Inflammatory macrophage treated with lipopolysaccharide for 4 hours (primary cell): ENCODE results near the gene CKMT2.
"Not testable (repeated sequence)": the region's sequence is repeated elsewhere in the genome, so short reads cannot be mapped to it uniquely, and the experiment has no call there.

Source experiments
- DNase-seq: peaks from one replicate; pipeline ENCODE4 v3.0.0-alpha.2; 2020

CKMT2 gene

DNA sequence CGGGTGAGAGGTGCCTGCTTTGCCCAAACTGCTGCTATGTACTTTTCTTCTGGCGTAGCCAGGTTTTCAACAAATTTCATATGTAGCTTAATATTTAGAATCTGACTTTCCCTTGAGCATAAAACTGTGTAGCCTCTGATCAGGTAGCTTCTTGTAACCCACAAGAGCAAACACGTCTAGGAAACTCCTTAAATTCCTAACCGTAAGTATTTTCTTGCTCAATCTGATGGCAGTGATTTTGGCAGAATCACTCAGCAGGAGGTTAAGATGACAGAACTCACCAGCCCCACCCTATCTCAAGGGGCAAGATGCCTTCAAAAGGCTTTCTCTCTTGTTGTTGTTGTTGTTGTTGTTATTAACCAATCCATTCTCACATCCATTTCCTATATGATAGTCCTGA, 20.8 kb downstream of the CKMT2 start:
- no peak for DNase-seq

DNA sequence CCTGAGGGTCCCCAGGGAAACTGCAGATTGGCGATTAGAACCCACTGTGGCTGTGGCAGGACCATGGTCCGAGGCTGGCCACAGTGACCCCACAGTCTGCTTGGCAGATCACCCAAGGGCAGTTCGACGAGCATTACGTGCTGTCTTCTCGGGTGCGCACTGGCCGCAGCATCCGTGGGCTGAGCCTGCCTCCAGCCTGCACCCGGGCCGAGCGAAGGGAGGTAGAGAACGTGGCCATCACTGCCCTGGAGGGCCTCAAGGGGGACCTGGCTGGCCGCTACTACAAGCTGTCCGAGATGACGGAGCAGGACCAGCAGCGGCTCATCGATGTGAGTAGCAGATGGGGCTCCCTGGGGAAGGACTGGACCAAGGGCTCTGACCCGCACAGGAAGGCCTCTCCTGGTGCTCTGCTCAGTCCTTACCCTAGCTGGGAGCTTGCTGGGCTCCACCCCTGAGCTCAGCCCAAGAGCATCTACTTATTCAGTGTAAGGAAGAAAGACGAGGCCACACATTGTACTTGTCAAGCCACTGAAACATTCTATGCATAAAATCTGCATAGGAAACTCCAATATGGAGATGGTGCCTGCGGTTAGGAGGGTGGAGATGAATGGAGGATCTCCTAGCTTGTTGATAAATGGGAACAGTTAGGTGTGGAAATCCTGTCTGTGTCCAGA, 21.9 kb downstream of the CKMT2 start:
- no peak for DNase-seq

DNA sequence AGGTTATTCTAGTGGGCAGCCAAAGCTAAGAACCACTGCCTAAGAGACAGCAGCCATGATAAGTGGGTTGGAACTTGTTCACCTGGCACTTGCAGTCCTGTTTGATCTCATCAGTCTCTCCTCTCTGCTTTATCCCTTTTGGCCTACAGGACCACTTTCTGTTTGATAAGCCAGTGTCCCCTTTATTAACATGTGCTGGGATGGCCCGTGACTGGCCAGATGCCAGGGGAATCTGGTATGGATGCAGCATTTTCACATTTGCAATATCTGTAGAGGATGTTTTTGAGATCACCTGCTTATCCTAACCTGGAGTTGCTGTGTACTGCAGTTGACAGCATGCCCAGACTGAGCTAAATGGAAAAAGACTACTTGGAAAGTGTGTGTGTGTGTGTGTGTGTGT, 23.6 kb downstream of the CKMT2 start:
- no peak for DNase-seq

DNA sequence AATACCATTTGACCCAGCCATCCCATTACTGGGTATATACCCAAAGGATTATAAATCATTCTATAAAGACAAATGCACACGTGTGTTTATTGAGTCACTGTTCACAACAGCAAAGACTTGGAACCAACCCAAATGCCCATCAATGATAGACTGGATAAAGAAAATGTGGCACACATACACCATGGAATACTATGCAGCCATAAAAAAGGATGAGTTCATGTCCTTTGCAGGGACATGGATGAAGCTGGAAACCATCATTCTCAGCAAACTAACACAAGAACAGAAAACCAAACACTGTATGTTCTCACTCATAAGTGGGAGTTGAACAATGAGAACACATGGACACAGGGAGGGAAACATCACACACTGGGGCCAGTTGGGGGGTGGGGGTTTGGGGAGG, 29.7 kb downstream of the CKMT2 start:
- not testable (repeated sequence) for DNase-seq

DNA sequence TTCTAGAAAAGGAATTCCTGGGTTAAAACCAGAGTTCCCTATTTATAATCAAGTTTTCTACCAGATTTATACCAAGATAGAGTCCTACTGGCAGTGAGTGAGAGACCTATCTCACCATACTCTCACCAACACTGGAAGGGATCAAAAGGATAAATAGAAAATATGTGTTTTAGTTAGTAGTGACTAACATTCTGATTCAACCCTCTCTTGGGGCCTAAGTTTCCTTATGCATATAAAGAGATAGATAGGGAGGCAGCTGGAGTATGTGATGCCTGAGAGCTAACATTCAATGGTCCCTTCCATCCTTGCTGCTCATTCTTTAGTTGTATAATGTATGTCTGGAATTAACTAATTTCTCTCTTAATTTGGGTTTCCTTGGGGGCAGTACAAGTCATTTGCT, 32.0 kb downstream of the CKMT2 start:
- DNase-seq, result no peak

DNA sequence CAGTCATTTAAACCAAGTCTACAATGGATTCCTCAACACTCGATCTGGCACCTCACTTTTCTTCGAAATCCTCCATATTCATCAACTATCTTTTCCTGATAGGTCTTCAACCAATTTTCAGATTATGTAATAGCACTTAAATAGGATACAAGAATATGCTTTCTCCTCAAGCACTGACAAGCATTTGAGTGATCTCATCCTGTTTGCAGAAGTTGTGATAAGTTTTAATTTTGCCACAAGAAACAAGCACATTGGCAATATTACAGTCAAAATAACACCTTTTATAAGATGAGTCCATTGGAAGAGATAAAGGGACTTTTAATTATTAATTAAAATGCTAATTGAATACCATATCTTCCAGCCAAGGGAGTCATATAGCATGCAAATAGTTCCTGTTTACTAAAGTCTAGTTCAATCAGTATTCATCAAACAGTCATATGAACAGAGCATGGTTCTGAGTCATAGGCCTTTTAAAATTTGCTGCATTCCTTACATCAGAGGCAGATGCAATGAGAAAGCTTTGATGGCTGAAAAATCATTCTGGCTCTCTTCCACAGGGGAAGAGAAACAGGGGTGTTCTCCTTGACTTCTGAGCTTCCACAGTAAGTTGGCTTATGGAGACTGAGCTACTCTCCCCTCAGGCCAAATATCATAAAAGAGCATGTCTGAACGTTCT, 35.5 kb downstream of the CKMT2 start:
- peak; percentile 83 for DNase-seq

DNA sequence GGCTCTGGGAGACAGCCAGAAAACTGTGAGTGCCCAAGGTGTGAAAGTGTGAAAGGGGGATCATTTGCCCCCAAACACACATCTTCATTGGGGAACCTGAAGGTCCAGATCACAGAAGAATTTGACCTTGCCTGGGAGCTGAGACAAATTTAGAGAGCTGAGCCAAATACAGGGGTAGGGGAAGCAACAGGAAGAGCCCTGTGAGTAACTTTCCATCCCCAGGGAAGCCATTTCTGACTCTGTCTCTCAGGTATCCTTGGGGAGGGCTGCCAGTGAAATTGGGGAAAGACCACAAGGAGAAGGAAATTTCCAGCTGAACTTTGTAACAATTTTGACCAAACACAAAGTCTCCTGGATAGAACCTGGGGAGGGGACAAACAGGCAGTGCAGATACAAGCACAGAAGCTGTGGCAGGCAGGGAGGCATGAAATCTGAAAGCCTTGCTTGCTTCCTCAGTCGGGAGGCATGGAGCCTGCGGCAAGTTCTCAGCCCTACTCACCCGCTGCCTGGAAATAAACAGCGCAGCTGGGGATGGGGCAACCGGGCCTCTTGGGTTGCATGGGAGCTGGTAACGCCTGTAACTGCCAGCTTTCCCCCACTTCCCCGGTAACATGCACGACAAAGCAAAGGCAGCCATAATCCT, 36.8 kb downstream of the CKMT2 start:
- DNase-seq, result no peak

DNA sequence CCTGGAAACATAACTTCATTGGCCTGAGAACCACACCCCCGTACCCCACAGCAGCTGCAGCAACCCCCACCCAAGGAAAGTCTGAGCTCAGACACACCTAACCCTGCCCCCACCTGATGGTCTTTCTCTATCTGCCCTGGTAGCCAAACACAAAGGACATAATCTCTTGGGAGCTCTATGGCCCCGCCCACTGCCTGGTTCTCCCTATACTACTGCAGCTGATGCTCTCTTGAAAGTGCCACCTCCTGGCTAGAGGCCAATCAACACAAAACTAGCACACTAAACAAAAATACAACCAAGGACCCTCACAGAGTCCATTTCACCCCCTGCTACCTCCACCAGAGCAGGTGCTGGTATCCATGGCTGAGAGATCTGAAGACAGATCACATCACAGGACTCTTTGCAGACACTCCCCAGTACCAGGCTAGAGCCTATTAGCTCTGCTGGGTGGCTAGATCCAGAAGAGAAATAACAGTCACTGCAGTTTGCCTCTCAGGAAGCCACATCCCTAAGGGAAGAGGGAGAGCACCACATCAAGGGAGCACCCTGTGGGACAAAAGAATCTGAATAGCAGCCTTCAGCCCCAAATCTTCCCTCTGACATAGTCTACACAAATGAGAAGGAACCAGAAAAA, 37.4 kb downstream of the CKMT2 start:
- DNase-seq, result not testable (repeated sequence)

DNA sequence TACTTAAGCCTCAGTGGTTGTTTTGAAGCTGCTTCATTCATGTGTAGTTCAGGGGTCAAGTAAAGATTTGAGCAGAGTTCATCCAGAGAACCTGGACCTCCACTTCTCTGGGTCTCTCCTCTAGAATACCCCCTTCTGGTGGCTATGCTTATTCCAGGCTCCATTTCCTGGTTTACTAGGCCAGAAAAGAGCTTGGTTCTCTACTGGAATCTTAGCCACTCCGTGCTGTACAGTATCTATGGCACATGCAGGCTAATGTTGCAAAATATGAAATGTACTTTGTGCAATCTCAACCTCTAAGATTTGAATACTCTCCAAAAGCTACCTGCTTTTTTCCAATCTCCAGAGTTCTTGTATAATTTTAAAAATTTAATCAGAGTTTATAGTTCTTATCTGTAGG, 50.9 kb downstream of the CKMT2 start:
- DNase-seq, result no peak

DNA sequence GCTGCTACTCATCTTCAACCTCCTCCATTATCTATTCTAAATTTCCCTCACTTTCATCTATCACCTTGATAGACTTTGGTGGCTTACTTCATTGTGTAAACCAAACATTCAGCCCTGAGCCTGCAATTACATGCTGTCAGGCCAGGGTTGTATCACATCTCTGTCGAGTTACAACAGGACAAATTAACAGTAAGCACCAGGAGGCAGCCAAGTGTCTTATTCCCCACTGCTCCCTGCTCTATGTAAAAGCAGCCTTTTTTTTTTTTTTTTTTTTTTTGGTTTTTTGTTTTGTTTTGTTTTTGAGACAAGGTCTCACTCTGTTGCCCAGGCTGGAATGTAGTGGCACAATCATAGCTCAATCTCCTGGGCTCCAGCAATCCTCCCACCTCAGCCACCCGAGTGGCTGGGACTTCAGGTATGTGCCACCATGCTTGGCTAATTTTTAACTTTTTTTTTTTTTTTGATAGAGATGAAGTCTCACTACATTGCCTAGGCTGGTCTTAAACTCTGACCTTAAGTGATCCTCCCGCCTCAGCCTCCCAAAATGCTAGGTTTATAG, 53.0 kb downstream of the CKMT2 start:
- DNase-seq, result no peak

DNA sequence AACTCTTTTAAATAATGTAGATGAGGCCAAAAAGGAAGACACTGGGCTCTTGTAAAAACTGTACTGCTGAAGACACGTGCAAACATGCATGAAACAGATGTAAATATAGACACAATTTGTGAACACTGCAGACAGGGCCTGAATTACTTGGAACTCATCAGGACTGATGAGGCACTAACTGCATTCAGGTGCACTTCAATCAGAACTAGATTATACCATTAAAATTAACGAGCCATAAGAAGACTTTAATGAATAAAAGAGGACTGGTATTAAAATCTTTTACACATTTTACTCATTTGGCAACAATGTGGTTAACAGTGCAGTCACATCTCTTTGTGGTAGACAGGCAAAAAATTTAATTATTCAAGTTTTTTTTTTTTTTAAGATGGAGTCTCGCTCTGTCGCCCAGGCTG, 54.9 kb downstream of the CKMT2 start:
- DNase-seq, result no peak

DNA sequence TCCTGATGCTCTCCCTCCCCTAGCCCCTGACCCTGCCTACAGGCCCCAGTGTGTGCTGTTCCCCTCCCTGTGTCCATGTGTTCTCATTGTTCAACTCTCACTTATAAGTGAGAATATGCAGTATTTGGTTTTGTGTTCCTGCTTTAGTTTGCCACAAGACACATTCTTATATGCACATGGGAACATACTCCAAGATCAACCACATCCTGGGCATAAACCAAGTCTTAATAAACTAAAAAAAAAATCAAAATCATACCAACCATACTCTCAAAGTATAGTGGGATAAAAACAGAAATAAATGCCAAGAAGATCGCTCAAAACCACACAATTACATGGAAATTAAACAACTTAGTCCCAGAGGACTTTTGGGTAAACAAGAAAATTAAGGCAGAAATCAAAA, 57.0 kb downstream of the CKMT2 start:
- no peak for DNase-seq

DNA sequence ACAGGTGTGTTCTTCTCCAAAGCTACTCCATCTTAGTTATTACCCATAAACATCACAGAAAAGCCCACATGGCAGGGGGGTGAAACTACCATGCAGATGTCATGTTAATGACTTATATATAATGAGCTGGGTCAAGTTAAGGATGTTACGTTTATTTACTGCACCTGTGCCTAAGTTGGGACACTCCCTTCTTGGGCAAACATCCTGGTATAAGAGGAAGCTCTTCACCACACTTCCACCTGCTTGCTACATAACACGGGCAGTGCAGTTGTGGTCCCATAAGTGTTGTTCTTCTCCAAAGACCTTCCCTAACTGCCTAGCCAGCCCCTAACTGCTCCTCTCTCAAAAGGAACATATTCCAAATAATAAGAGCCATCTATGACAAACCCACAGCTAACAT, 59.0 kb downstream of the CKMT2 start:
- DNase-seq, result no peak

DNA sequence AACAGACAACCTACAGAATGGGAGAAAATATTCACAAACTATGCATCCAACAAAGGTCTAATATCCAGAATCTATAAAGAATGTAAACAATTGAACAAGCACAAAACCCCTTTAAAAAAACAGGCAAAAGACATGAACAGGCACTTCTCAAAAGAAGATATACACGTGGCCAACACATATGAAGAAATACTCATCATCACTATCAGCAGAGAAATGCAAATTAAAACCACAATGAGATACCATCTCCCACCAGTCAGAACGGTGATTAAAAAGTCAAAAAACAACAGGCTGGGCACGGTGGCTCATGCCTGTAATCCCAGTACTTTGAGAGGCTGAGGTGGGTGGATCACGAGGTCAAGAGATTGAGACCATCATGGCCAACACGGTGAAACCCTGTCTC, 60.9 kb downstream of the CKMT2 start:
- not testable (repeated sequence) for DNase-seq

DNA sequence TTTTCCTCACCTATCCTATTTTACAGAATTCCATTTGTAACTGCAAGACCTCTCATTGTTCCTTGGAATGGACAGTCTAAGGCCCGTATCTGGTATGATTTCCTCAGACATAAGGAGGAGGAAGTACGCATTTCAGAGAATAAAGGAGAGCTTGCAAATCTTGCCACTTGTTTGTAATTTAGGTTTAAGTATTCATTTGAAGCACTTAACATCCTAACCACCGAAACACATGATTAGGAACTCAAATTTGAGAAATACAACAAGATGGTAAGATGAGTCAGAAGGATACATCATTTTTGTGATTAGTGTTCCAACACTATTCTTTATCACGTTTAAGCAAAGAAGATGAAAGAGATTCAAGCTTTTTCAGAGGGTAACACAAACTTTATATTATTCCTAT, 64.4 kb downstream of the CKMT2 start:
- DNase-seq, result no peak

DNA sequence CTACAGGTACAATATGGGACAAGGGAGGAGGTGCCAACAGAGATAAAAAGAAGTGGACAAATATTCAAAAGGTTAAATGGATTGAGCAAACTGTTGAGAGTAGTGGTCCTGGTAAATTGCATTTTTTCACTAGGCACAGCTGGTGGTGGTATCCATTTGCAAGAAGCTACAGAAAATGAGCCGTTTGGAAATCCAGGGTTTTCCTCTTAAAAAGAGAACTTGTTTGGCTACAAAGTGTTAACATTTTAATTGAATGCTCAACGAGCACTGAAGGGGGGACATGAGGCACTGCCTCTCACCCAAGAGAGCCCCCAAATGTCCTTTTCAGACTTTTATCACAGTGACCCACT, 67.8 kb downstream of the CKMT2 start:
- peak; percentile 60 for DNase-seq

DNA sequence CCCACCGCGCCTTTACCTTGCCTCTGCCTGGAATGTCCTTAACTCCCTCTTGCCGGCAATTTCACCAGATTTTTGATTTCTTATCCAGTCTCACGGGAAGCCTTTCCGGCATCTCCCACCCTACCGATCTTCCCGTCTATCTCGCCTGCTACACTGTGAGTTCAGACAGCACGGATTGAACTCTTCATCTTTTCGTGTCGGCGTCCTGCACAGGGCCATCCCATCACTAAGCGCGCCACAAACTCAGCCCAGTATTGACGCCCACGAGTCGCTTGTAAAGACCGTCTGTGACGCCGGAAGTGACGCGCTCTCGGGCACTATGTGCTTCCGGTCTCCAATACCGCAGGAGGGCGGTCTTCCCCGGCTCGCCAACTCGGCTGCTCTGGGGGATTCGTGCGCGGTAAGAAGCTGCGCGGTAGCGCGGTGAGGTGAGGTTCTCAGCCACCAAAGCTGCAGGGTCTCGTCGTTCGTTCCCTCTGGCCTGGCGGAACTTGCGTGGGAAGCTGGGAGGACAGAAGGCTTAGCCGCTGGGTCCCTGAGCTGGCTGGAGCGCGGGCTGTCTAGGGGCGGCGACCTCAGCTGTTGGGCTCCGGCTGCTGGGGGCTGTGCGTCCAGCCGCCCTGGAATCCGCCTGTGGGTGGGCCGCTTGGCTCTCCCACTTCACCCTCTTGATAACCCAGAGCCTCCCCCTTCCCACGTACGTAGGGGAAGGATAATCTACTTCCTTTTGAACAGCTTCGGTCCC, 68.3 kb downstream of the CKMT2 start, which contains the start of gene ZCCHC9:
TSS of gene ZCCHC9 (plus strand) at position 317 of the 745 bp plus-strand sequence. CDS start 3,171 bp downstream, outside the sequence.
- DNase-seq, result peak; percentile 97

DNA sequence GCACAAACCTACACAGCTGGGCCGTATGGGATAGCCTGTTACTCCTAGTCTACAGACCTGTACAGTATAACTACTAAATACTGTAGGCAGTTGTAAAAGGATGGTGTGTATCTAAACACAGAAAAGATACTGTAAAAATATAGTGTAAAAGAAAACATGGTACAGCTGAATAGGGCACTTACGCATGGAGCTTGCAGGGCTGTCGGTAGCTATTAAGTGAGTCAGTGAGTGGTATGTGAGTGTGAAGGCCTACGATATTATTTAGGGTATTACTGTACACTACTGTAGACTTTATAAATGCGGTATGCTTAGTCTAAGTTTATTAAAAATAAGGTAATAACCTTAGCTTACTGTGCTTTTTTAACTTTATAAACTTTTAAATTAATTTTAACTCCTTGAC, 69.5 kb downstream of the CKMT2 start:
- no peak for DNase-seq

DNA sequence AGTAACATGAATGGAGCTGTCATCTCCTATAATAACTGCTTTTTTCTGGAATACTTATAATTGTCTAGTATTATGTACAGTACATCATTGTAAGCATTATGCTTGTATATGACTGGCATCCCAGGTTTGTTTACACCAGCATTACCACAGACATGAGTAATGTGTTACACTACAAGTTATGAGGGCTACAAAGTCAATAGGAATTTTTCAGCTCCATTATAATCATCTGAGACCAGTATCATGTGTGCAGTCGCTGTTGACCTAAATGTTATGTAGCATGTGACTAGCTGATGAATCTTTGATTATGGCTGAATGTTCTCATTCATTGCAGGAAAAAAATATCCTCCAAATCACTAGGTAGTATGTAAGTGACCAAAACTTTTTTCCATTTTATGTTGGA, 70.4 kb downstream of the CKMT2 start:
- DNase-seq, result no peak

DNA sequence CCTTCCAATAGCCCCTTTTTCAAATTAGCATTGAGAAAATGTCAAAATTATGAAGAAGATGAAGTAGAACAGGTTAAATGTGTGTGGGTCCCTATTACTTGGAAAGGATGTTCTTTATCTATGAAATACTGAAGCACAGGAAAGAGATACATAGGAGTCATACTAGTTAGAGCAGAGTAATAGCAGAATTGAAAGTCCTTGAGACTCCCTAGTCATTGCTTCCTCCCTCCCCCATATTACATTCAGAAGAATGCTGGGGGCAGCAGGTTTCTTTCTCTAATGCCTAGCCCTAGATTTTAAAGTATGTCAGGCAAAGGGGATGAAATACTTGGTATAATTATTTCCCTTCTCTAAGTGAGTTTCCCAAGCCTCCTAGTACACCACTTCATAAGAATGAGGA, 72.7 kb downstream of the CKMT2 start:
- peak; percentile 57 for DNase-seq

DNA sequence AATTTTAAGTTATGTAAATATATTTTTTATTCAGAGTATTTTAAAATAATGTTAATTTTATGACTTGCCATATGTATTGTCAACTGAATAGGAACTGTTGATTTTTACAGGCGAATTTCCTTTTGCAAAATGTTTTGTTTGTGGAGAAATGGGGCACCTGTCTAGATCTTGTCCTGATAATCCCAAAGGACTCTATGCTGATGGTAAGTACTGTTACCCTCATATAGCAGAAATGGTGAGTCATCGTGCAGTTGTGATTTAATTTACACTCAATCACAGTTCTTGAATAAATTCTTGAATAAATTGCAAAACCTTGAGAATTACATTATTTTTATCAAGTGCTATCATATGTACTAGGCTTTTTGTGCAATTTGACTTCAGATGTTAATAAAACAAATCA, 75.7 kb downstream of the CKMT2 start:
- DNase-seq, result no peak

DNA sequence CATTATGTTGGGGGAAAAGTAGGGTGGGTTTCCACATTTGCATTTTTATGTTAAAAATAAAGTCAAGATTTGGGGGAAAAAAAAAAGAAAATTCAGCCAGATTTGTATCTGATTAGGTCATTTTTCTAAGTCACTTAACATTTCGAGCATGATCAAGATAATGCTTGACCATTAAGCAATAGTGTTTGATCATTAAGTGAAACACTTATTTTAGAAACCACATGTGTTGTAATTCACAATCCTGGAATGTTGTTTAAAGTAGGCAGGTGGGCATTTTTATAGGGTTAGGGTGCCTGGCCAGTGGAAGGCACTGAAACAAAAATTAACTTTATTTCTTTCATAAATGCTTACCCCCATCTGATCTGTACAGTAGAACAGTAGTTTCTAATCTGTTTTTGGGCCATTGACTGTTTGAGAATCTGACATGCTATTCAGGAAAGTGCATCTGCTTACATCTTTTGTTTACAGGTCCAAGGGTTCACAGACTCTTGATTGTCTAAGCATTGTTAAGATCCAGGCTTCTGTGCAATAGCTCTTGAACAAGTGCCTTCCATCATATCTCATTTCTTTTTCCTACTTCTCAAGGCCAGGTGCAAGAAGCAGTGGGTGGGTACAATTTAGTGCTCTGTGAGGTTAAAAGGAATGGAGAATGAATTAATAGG, 77.4 kb downstream of the CKMT2 start:
- DNase-seq, result no peak
